GM21619 (cell line): Measurements from ENCODE around the gene MET.

Source experiments
- ATAC-seq: cut with Tn5 transposase; IDR thresholded peaks from one replicate; pipeline ENCODE4 v1.9.1; 2021; ENCODE audit not compliant: unreplicated experiment

MET gene

DNA sequence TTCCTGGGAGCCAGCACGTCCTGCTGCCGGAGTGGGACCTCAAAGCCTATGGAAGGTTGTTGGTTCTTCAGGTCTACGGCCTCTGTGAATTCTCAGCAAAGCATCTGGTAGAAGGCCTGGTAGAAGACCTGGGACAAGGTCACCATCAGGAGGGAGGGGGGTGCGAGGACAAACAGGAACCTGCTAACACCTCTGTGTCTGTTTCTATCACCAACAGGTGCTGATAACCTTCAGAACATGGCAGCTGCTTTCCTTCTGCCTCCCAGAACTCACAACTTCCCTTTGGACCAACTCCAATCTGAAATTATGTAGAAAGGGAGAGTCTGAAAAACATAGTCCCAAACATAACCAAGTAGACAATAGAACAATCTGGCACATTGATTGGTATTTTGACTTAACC is 8.3 kb upstream of the MET start:
- no peak for ATAC-seq

DNA sequence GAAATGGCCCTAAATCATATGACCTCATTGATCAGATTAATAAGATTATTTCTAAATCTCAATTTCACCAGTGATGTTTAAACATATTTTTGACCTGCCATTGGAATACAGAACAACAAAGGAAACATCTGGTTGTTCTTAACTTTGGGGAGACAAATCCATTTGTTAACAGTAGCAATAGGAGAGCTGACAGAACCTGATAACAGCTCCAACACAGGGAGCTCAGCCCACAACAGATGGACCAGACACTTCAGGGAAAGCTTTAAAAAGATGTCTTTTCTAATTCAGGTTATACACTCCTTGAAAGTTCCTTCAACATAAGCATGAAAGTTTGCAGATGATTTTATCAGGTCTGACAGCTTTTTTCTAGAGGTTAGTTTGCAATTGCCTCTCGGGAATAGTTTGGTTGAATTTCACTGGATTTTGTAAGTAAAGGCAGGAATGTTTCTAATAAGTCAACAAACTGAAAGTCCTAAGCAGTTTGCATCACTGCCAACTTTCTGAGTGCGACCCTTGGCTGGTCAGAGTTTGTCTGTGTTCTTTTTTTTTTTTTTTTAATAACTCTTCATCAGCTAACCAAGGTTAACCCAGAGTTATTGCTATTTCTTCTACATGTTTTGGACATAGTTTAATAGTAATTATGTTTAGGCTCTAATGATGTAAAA is 6.5 kb upstream of the MET start:
- no peak for ATAC-seq

DNA sequence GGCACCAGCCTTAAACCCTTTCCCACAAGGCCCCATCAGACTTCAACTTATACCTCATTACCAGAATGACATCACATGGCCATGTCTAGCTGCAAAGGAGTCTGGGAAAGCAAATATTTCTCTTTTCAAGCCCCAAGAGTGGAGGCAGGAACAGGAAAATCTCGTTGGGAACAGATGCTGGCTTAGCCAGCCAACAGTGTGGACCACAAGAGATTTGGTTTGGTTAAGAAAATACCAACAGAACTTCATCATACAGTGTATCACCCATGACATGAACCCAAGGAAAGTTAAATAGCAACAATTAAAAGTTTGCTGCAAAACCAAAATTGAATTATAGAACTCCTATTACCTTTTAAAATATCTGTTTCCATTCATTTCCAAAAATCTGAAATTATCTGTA is 2.2 kb upstream of the MET start:
- ATAC-seq: no peak

DNA sequence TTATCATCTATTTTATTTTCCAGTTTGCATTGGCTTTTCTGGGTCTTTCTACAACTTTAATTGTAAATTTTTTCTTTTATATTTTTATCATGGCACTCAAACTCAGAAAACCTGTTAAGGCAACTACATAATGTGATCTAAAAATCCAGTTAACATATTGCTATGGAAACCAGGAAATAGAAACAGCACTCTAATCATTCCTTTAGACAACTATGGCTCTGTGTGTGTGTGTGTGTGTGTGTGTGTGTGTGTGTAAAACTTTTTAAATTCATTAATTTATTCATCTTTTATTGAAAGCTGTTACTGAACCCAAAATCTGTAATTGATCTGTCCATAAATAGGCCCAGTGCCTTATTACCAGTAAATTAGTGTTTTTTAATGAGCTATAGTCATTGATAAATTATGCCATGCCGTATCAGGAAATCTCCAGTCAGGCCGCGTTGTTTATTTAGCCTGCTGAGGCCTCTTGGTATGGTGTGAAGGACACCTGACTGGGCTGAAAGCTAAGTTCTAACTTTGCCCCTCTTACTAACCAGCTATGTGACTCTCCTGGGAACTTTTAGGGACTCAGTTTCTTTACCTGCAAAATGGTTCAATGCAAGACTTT is 1.5 kb upstream of the MET start:
- no peak for ATAC-seq

DNA sequence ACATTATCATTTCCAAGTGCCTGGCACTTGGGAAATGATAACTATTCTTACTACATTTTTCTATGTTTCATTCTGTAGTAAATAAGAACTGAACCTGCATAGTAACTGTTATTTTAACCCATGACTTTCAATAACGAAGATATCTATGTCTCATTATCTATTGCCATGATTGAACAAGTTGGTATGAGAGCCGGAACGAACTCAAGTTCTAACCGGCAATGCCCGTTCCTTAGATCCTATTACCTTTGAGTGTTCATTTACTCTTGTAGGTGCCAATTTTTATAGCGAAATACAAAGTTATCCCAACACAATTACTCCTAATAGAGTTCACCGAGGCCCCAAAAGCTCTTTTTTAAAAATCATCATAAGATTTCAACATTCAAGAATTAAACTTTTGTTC is 885 bp upstream of the MET start:
- no peak for ATAC-seq

DNA sequence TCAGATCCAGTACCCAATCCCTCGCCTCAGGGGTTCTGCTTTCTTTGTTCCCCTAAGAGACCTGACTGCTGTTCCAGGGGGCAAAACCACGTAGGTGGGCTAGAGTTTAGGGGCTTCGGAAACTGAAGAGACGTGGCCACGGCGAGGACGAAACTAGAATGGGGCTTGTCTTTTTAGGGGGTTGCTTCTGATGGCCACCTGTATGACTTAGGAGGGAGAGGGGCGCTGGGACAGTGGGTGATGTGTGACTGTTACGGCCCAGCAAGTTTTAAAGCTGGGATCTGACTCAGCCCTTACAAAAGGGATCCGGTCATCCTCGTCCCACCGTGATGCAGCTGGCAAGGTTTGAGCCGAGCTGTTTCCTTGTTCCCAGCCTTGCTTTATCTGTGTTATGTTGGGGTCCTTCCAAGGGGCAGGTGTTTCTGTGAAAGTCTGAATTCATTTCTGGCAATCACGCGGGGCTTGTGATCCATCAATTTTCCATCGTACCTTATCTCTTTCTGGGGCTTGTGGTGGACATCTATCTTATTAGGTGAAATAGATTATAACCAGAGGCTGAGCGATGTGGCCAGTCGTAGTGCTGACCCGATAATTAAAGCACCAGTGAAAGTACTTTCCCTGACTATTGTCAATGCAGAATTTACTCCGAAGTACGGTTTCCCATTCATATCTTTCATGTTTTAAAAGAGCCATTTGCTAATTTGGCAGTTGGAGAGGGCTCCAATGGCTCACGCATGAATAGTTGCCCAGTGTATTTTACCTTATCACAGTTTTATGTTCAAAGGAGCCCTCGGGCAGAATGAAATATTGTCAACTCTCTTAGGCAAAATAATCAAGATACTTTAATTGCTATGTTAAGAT is 830 bp downstream of the MET start:
- no peak for ATAC-seq

DNA sequence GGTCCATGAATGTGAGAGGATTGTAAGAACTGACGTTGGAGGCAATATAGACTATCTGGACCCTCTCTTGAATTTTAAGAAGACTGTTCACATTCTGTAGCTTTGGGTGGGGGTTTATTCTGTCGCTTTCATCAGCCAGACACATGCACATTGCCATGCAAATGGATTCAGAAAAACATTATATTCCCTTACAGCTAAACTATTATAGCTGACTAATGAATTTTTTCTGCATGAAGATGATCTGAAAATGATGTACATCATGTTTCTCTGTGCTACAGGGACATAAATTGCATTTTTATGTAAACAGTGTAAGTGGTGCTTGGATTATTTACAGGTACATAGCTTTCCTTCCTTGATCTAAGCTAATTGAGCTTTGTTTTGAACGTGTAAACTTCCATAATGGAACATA is 1.5 kb downstream of the MET start:
- ATAC-seq: no peak

DNA sequence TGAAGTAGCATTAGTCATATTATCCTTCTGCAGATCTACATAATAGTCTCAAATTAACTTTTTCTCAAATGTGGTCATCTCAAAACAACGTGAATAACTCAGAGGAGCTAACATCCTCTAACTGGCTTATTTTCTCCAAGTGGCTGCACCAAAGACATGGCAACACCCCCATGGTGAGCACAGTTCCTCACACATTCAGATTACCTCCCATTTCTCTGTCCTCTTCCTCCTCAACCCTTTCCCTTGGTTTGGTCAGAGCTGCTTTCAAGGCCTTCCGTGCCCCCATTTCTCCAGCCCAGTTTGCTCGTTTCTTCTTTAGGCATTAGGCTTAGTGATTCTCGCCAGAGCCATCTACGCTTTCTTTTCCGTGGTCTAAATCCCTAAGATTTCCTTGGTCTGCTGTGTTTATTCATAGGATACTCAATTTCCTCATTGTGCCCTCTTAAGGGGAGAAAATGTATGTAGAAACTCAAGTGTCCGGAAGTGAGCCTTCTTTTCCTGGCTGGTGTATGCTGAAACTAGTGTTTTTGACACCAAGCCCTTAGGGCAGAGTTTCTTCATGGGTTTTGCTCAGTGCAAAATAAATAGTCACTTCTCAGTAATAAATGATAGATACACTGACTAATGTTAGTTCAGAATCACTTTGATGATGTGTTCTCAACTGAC is 2.6 kb downstream of the MET start:
- ATAC-seq: no peak

DNA sequence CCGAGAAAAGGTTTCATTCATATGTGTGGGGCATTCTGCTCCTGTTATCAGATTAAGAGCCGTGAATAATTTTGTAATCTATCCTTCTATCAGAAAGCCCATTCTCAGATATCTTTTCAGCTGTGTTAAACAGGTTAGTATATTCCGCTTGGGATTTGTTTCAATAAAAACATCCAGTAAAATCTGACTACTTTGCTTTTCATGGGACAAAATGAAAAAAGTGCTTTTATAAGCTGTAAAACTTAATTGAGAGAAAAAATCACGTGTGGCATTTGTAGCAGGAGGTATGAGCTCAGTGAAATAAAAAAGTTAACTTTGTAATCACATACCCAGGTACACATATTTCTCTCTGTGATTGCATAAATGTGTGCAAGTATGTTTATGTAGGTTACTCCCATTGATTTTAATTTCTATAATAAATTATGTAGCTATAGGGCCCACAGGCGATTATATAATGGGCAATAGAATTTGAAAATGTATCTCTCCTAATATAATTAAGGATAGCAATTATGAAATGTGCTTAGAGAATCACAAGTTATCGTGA is 3.9 kb downstream of the MET start:
- no peak for ATAC-seq

DNA sequence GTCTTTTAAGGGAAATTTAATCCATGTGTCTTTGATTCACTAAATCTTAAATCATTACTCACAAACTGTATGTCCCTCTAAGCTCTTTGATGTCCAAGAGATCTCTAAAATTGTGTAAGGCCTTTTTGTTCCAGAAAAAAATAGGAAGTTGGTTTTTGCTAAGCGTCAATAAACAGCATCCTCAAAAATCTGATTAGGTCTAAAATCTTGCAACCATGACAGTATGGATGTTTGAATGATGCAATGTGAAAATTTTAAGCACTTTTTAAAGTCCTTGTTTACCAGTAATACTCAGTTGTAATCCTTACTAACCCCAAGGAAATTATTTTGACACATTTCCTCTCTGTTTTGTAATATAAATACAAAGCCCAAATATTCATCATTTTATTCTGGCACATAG is 6.8 kb downstream of the MET start:
- ATAC-seq: no peak

DNA sequence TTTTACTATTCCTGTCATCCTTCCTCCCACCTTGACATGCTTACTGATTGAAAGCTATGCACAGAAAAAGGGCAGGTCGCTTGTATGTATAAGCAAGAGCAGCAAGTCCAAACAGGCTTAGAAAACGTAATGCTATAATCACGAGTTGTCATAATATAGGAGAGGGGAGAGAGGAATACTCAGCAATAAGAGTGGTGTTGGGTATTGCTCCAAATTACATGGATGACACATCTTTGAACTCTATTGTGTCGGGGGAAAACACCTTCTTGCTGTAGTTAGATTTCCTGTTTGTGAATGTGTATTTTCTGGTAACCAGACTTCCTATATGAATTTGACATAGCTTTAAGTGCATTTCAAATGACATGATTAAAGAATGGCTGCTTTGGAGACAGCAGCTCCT is 7.5 kb downstream of the MET start:
- ATAC-seq: peak; percentile 50

DNA sequence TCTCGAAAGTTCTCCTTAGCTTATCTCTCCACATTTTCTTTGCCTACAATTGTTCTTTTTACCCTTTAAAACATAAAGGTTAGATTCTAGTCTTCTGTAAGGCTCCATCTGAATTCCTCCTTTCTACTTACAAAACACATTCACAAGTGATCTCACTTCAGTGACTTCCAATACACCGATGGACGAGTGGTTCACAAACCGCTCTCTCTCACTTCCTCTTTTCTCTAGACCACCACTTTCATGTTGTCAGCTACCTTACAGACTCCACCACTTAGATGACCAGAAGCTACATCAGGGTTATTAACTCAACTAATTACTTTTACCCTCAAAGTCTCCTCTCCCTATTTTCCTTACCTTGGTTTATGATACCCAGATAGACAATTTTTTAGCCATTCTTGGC is 11.8 kb downstream of the MET start:
- ATAC-seq: peak; percentile 100

DNA sequence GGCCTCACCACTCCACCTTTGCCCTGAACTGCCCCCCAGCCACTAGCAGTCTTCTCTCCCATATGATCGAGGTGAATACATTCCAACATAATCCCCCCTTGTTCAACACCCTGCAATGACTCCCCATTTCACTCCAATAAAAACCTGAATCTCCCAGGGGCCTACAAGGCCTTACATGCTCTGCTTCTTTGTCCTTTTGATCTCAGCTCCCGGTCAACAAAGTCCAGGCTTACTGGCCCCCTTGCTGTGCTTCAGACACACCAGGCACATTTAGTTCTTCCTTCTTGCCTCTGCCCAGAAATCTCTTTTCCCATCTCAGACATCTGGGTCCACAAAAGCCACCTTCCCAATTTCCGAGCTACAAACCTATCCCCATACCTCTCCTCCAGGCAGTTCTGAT is 14.0 kb downstream of the MET start:
- no peak for ATAC-seq

DNA sequence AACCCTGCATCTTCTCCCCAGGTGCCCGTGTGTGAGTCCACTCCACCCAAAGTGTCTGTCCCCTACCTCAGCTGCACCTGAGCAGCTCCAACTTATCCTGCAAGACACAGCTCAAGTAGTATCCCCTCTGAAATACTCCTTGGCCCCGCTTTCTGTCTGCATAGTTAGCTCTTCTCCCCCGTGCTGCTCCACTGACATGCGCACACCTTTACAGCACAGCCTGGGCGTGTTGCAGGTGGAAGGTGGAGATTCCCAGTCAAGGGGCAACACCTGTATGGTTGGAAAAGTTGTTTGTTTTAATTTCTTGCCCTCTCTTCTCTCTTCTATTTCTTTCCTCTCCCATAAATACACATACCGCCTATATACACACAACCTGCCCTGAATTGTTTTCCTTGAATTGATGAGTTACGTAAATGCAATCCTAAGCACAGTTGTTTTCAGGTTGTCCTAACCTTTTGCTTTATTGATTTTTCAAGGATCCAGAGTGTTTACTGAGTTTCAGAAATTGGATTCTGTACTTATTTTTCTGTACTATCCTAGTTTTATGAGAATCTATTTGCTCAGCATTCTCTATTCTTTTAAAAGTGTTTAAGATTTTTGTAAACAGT is 14.9 kb downstream of the MET start:
- ATAC-seq: no peak

DNA sequence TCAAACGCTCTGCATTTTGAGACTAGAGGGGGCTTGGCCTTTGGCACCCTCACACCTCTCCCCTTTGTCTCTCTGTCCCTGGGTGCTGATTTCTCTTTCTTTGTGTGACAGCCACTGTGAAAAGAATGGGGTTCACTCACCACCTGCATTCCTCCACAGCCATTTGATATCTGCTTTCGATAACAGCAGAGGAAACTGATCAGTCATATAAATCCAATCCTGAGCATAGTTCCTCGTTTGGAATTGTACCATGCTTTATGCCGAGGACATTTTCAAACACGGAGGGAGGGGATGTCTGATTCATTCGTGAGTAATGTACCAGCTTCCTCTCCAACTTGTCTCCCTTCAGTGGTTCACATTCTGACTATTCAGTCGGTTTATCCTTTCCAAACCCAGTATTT is 15.8 kb downstream of the MET start:
- ATAC-seq: no peak

DNA sequence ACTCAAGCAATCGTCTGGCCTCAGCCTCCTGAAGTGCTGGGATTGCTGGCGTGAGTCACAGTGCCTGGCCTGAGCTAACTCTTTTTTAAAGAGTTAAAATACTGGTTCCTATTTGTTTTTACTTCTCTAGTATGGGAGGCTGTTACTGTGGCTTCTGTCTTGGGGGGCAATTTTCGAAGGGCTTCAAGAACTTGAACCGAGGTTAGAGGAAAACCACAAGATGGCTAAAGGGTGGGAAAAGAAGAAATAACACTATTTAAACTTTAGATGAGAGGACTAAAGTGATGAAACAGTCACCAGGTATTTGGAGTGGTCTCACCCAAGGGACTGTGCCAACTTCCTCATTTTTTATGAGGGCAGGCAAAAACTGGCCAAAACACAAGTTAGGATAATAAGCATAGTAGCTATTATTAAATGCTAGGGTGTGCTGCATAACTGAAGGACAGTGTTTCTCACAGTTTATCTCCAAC is 17.8 kb downstream of the MET start:
- ATAC-seq: no peak

DNA sequence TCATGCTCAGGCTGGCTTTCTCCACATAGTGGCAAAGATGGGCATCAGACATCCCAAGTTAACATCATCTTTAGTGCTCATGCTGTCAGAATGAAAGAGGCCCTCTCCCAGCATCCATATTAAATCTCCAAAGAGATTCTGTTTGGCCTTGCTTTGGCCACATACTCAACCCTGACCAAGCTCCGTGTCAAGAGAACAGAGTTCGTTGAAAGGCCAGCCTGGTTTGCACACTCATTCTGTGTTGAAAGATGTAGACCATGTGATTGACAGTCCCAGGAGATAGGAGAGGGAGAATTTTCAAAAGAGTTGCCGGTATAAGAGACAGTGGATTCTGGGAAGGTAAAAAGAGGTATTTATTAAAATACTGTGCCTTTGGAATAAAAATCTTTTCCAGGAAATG is 19.7 kb downstream of the MET start:
- no peak for ATAC-seq

DNA sequence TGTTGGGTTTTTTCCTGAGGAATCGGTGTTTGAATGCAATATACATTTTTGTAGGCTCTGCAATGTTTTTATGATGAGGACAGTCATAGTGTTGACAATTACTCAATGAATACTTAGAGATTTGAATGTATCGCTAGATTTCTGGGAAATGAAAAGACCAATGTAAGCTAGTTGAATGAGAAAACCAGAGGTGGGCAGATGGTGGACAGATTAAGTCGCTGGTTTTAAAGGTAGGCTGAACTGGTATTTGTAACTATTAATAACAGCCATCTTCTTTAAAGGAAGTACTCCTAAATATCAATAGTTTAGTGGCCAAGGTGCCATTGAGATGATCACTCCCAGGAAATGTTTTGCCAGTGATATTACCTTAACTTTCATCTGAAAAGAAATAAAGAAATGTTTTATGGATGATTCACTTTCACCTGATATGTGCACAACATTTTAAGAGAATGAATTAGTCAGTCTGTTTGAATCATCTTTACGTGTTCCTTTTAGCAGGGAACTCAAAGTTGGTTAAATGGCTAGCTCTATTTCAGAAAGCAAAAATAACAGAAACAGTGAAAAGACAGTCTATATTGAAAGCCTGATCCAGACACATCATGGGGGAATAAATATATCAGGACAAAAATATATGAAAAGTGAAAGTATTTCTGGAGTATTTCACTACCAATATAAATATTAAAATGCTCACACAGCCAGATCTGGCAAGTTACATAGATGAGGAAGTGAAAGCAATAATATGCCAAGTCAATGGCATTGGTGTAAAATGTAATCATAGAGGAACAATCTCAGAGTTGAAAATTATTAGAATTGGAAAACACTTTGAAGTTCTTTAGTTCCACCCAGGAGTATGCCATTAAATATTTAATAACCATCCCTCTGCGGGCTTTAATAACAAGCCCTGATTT is 20.7 kb downstream of the MET start:
- ATAC-seq: no peak

DNA sequence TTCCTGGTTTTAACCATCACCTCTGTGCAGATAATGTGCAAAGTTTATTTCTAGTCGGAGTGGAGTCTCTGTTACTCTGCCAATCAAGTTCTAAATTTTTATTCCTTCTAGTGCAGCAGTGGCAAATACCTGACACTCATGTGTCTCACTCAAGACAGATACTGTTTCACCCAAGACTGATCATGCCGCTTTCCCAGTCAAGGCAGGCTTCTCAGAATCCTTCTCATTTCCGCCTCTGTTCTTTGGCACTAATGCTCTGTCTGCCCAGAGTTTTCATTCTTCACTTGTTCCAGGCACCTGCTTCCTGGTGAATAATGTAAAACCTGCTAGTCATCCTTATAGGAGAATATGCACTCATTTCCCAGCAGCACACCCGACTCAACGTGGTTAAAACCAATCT is 24.7 kb downstream of the MET start:
- ATAC-seq: no peak

DNA sequence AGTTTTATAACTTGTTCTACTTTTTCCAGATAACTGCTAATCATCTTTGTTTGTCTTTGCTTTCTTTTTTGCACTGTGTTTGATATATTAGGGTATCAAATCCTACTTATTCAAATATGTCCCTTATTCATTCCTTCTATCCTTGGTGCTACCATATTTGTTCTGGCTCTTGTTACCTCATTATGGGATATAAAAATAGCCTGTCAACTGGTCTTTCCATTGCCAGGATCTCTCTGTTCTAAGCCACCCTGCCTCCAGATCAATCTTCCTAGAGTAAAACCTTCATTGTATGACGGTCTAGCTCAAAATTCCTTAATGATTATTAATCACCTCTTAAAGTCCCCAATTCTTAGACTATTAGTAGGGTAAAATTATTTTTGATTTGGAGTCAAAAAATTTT is 25.2 kb downstream of the MET start:
- no peak for ATAC-seq
